Endothelial cell of umbilical vein (primary cell): ENCODE data around the gene CADPS. TPM values are rescaled to one million over a fixed set of nuclear protein-coding genes. Genes with fewer than 3 reads are reported as not detected.

Source experiments
- Bru-seq: library from RNA; stranded (reverse); fragments of 400-500 nt; gene quantifications from one replicate; lab custom pipeline; 2021; lab: Mats Ljungman, UMichigan
- BruChase-seq, 2 experiments: library from RNA; stranded (reverse); fragments of 400-500 nt; gene quantifications; one replicate each; lab custom pipeline; 2021; lab: Mats Ljungman, UMichigan
- BruUV-seq: library from RNA; stranded (reverse); fragments of 400-500 nt; replicated peaks from 2 replicates; lab custom pipeline; 2021; lab: Mats Ljungman, UMichigan
- CTCF ChIA-PET: fragments of 300-600, 350-600 bp; sonication (Branson Sonifier 250); formaldehyde crosslinking; loops from one replicate; lab custom pipeline; 2021; ENCODE audit warnings: antibody characterized with exemption, inconsistent platforms; lab: Charles Lee
- POLR2A ChIA-PET: fragments of 300-600, 350-600 bp; sonication (Branson Sonifier 250); formaldehyde crosslinking; loops from one replicate; lab custom pipeline; 2021; ENCODE audit warnings: antibody characterized with exemption, inconsistent platforms; lab: Charles Lee
- DNase-seq: peaks from one replicate; pipeline ENCODE4 v3.0.0-alpha.2; 2011; ENCODE audit warnings: low read depth, low spot score
- FAIRE-seq: peaks from 2 replicates; lab custom pipeline; 2011; peaks lifted over from hg19 to GRCh38; lab: Jason Lieb, UNC
- H2AFZ ChIP-seq: 2 replicates; pipeline ENCODE4 v1.6.0; 2012; ENCODE audit warnings: low read depth, low read length, control low read depth, inconsistent platforms
- H3K27ac ChIP-seq: 2 replicates; pipeline ENCODE4 v1.5.1; 2011; ENCODE audit warnings: low read depth, mild to moderate bottlenecking, control low read depth, low read length, moderate library complexity; ENCODE audit not compliant: insufficient read depth
- H3K27me3 ChIP-seq, 2 experiments: 2 replicates each; pipeline versions ENCODE4 v1.6.0 to v1.6.1; 2011; ENCODE audit warnings: low read length in 2 of 2, mixed read lengths in 1 of 2; ENCODE audit not compliant: control insufficient read depth in 2 of 2, insufficient read depth in 2 of 2
- H3K36me3 ChIP-seq, 2 experiments: 2 replicates in 1 of 2; 3 replicates in 1 of 2; pipeline ENCODE4 v1.5.1; 2011; ENCODE audit warnings: low read length in 2 of 2, mild to moderate bottlenecking in 1 of 2, moderate library complexity in 1 of 2; ENCODE audit not compliant: control insufficient read depth in 2 of 2, insufficient read depth in 2 of 2; ENCODE audit errors: extremely low read depth in 1 of 2
- H3K4me1 ChIP-seq: 3 replicates; pipeline ENCODE4 v1.5.1; 2011; ENCODE audit warnings: mild to moderate bottlenecking, low read length; ENCODE audit not compliant: control insufficient read depth, insufficient read depth; ENCODE audit errors: extremely low read depth
- H3K4me2 ChIP-seq: 2 replicates; pipeline ENCODE4 v1.6.1; 2011; ENCODE audit warnings: low read length, control low read depth, mixed read lengths; ENCODE audit not compliant: insufficient read depth
- H3K4me3 ChIP-seq, 3 experiments: fragments of 200-600 bp in 1 of 3; sonication (generic), shearing (Covaris generic) in 1 of 3; replicated peaks in 1 of 3; 2 replicates each; pipeline ENCODE4 v1.5.1; 2011 to 2016; ENCODE audit warnings: control low read depth in 3 of 3, low read length in 3 of 3, mild to moderate bottlenecking in 2 of 3, inconsistent platforms in 1 of 3, low read depth in 1 of 3, moderate library complexity in 1 of 3; ENCODE audit not compliant: insufficient read depth in 1 of 3
- H3K79me2 ChIP-seq: 2 replicates; pipeline ENCODE4 v1.6.0; 2012; ENCODE audit warnings: low read length, inconsistent platforms; ENCODE audit not compliant: control insufficient read depth, insufficient read depth
- H3K9ac ChIP-seq: replicated peaks from 2 replicates; pipeline ENCODE3; 2011; ENCODE audit warnings: low read length, control low read depth; ENCODE audit not compliant: insufficient read depth; ENCODE audit errors: extremely low read depth
- H3K9me1 ChIP-seq: replicated peaks from 3 replicates; pipeline ENCODE4 v1.6.0; 2011; ENCODE audit warnings: mild to moderate bottlenecking, low read length; ENCODE audit not compliant: control insufficient read depth, insufficient read depth; ENCODE audit errors: extremely low read depth
- H3K9me3 ChIP-seq: replicated peaks from 2 replicates; pipeline ENCODE4 v1.5.1; 2012; ENCODE audit warnings: low read length, inconsistent platforms; ENCODE audit not compliant: control insufficient read depth, insufficient read depth
- H4K20me1 ChIP-seq: replicated peaks from 2 replicates; pipeline ENCODE3; 2011; ENCODE audit warnings: mild to moderate bottlenecking, low read length; ENCODE audit not compliant: control insufficient read depth, insufficient read depth; ENCODE audit errors: extremely low read depth
- CTCF ChIP-seq, 2 donors: IDR thresholded peaks; 1 replicate in 1 of 2; 2 replicates in 1 of 2; pipeline ENCODE4 v1.5.1; 2011; ENCODE audit warnings: low read length in 2 of 2, mild to moderate bottlenecking in 2 of 2, moderate library complexity in 2 of 2, control low read depth in 1 of 2, inconsistent platforms in 1 of 2, low read depth in 1 of 2; ENCODE audit not compliant: insufficient read depth in 1 of 2; ENCODE audit errors: extremely low read depth in 1 of 2
- EZH2 ChIP-seq: IDR thresholded peaks from 2 replicates; pipeline ENCODE4 v1.6.1; 2012; ENCODE audit warnings: borderline replicate concordance, low read depth, mild to moderate bottlenecking, moderate library complexity, low read length, inconsistent platforms; ENCODE audit not compliant: severe bottlenecking
- FOS ChIP-seq: IDR thresholded peaks from 2 replicates; pipeline ENCODE4 v1.6.1; 2011; ENCODE audit warnings: mild to moderate bottlenecking, low read length, moderate library complexity, borderline replicate concordance; ENCODE audit not compliant: insufficient read depth
- GATA2 ChIP-seq: IDR thresholded peaks from 2 replicates; pipeline ENCODE4 v1.7.0; 2011; ENCODE audit warnings: low read depth, mild to moderate bottlenecking, moderate library complexity, mixed read lengths, low read length; ENCODE audit not compliant: insufficient read length, insufficient read depth
- JUN ChIP-seq: IDR thresholded peaks from 2 replicates; pipeline ENCODE4 v1.6.1; 2011; ENCODE audit warnings: borderline replicate concordance, low read depth; ENCODE audit not compliant: insufficient read length, insufficient read depth
- MAX ChIP-seq: IDR thresholded peaks from 2 replicates; pipeline ENCODE4 v1.6.1; 2011; ENCODE audit not compliant: insufficient read depth, insufficient read length
- MYC ChIP-seq: IDR thresholded peaks from one replicate; pipeline ENCODE4 v1.6.1; 2011; ENCODE audit warnings: mild to moderate bottlenecking, low read depth, low read length
- POLR2A ChIP-seq: IDR thresholded peaks from 2 replicates; pipeline ENCODE4 v1.6.1; 2012; ENCODE audit warnings: low read depth, mild to moderate bottlenecking, control low read depth, low read length
- POLR2AphosphoS5 ChIP-seq: IDR thresholded peaks from 2 replicates; pipeline ENCODE4 v1.6.1; 2012; ENCODE audit warnings: low read depth, mild to moderate bottlenecking, control low read depth, low read length, moderate library complexity; ENCODE audit not compliant: insufficient read depth
- dilution Hi-C: fragments of 300-500 bp; cut with MboI; formaldehyde crosslinking; loops from one replicate; pipeline ENCODE4 v1.15.0; 2019; ENCODE audit warnings: low sequenced_read_pairs; ENCODE audit not compliant: extremely low pct_ligation_motif_present
- intact Hi-C: fragments of 100-400 bp; cut with micrococcal nuclease; formaldehyde crosslinking; loops from one replicate; pipeline ENCODE4 v1.10.0; 2022
- long read RNA-seq: library from polyadenylated mRNA; stranded (forward); transcript quantifications from one replicate; pipeline ENCODE4 v2.0.0, GENCODE V29; 2021
- polyA minus RNA-seq, 3 experiments: library from RNA; depleted of rRNA, polyadenylated mRNA; stranded (reverse); fragments of >200 nt; gene quantifications; 1 replicate in 1 of 3; 2 replicates in 2 of 3; pipeline ENCODE4 v1.2.3, GENCODE V29; 2011
- polyA plus RNA-seq, 4 experiments: library from polyadenylated mRNA; depleted of rRNA in 3 of 4; stranded (reverse) in 3 of 4; unstranded in 1 of 4; fragments of >200 nt; gene quantifications; 2 replicates each; pipeline versions ENCODE4 v1.2.1 to v1.2.3, GENCODE V29; 2011 to 2012; ENCODE audit warnings: missing spikeins in 1 of 4
- total RNA-seq: library from RNA; stranded (reverse); gene quantifications from 2 replicates; pipeline ENCODE4 v1.2.3, GENCODE V29; 2021

Gene CADPS
- not detected in 2 replicates for total RNA-seq
- not detected in 2 replicates for polyA plus RNA-seq
- not detected in 2 replicates for polyA plus RNA-seq (2011; cell fraction: cytosol; rRNA removed)
- polyA plus RNA-seq (2011; cell fraction: nucleus; rRNA removed): not detected in 2 replicates
- not detected in 2 replicates for polyA plus RNA-seq (2012)
- polyA minus RNA-seq: not detected in 2 replicates
- polyA minus RNA-seq (2011; cell fraction: cytosol; rRNA and poly(A)+ RNA removed): not detected
- polyA minus RNA-seq (2011; cell fraction: nucleus; rRNA and poly(A)+ RNA removed): not detected in 2 replicates
- percentile 6 among the genes with signal in this experiment for Bru-seq, nascent RNA
- percentile 0 among the genes with signal in this experiment for BruChase-seq, experiment 1, labeled RNA remaining after a 6-hour chase
- percentile 2 among the genes with signal in this experiment for BruChase-seq, experiment 2, labeled RNA remaining after a 2-hour chase
- long read RNA-seq, partial matches to known transcripts: 0 of 1 reads
- long read RNA-seq, other reads (novel, unspliced or antisense): 1 of 1 reads

DNA sequence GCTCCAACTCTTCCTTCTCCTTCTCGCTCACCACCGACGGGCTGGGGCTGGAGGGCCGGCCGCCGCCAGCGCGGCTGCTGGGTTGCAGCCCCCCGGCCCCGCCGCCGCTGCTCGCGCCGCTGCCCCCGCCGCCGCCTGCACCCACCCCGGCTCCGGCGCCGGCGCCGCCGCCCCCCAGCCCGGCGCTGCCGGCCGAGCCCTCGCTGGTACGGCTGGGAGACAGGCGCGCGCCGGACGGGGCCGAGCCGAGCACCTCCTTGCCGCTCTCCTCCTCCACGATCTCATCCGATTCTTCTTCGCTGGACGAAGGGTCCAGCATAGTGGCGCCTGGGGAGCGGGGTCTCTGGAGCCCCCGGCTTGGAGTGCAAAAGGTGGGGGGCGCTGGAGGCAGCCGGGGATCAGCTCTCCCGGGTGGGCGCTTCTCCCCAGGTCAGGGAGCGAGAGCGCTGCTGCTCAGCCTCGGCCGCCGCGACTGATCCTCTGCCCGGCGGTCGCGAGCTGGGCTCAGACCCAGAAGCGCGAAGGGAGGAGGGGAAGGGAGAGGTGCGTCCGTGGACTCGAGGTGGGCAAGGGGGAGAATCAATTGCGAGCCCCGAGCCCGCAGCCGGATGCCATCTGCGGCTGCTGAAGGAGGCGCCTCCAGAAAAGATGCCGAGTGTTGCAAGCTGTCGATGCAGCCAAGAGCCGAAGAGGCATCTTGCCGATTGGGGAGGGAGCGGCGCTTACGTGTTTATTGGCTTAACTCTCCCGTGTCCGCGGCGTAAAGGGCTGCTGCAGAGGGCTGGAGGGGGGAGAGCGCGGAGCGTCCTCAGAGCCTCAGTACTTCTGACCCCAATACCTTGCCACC, at the start of gene CADPS:
CADPS (minus strand) TSS at position 706 of the 847 bp plus-strand sequence; CDS start at position 319, 387 bp downstream.
- no peak within 1 kb of the TSS for H3K4me2 ChIP-seq
- H3K9ac ChIP-seq: no peak within 1 kb of the TSS
- BruUV-seq: no TSS peak
- ChIA-PET CTCF (no interaction called here), POLR2A (no interaction called here)
- H3K9me1 ChIP-seq: no peaks in the 10 kb centered on the region
- H4K20me1 ChIP-seq: no peaks in the 10 kb centered on the region
- intact Hi-C loops: no loop called here
- no peaks in the 10 kb centered on the region for H3K36me3 ChIP-seq
- no peak within 1 kb of the TSS for H2AFZ ChIP-seq
- TF ChIP-seq GATA2 (no peak), MYC (no peak), FOS (no peak), MAX (no peak), JUN (no peak), POLR2A (no peak), CTCF (IDR thresholded peaks at IDR 0.05; ENCODE audit: extremely low read depth in 1 of 2, insufficient read depth in 1 of 2, low read depth in 1 of 2, low read length in 2 of 2) (no peak), POLR2AphosphoS5 (no peak), EZH2 (no peak)
- no peak within 1 kb of the TSS for H3K27ac ChIP-seq
- H3K9me3 ChIP-seq: no peaks in the 10 kb centered on the region
- no peak for FAIRE-seq
- dilution Hi-C loops: no loop called here
- H3K27me3 ChIP-seq: peaks cover 18 to 32% of the 10 kb centered on the region in 2 experiments
- H3K4me1 ChIP-seq: no peaks in the 10 kb centered on the region
- no peak within 1 kb of the TSS for H3K4me3 ChIP-seq
- H3K79me2 ChIP-seq: no peaks in the 10 kb centered on the region
- no peak for DNase-seq
